ENCODE data around the gene HYOU1.

DNA sequence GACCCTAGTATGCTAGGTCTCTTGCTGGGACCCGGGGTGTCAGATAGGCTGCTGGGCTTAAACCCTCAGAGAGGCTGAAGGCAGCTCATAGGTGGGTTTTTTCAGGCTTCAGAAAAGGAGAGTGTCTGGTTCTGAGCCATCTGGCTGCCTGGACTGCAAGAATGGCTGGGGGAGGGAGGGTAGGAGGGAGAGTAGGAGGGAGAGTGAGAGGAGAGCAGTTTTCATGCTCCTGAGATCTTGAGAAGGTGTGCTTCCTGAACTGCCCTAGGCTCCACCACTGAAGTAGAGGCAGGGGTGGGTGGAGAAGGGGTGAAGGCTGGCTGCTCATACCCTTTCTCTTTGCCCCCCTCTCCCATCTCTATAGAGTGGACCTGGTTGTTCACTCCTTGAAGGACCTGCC, 32.3 kb upstream of the HYOU1 start:
- TF ChIP-seq SP1 (IDR thresholded peaks at IDR 0.05) (no peak), FOXM1 (IDR thresholded peaks at IDR 0.05; ENCODE audit: borderline replicate concordance) (no peak), ELF4 (IDR thresholded peaks at IDR 0.05) (no peak), FOXK2 (IDR thresholded peaks at IDR 0.05) (no peak), NFRKB (IDR thresholded peaks at IDR 0.05) (no peak), LEF1 (IDR thresholded peaks at IDR 0.05; ENCODE audit: borderline replicate concordance) (no peak), FOXA1 (IDR thresholded peaks at IDR 0.05) (no peak), BHLHE40 (IDR thresholded peaks at IDR 0.05; ENCODE audit: borderline replicate concordance) (no peak), ZNF384 (IDR thresholded peaks at IDR 0.05) (no peak), SUZ12 (IDR thresholded peaks at IDR 0.05) (no peak)
- TF ChIP-seq, protein P1, sequence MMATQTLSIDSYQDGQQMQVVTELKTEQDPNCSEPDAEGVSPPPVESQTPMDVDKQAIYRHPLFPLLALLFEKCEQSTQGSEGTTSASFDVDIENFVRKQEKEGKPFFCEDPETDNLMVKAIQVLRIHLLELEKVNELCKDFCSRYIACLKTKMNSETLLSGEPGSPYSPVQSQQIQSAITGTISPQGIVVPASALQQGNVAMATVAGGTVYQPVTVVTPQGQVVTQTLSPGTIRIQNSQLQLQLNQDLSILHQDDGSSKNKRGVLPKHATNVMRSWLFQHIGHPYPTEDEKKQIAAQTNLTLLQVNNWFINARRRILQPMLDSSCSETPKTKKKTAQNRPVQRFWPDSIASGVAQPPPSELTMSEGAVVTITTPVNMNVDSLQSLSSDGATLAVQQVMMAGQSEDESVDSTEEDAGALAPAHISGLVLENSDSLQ (IDR thresholded peaks at IDR 0.05), result no peak

All from HEK293T (cell line).